ENCODE measurements around the gene MESP2. TPM values are rescaled to one million over a fixed set of nuclear protein-coding genes. Genes with fewer than 3 reads are reported as not detected.

The MESP2 gene
- polyA plus RNA-seq, 3 donors, result 0.67 TPM; not detected in 2

DNA sequence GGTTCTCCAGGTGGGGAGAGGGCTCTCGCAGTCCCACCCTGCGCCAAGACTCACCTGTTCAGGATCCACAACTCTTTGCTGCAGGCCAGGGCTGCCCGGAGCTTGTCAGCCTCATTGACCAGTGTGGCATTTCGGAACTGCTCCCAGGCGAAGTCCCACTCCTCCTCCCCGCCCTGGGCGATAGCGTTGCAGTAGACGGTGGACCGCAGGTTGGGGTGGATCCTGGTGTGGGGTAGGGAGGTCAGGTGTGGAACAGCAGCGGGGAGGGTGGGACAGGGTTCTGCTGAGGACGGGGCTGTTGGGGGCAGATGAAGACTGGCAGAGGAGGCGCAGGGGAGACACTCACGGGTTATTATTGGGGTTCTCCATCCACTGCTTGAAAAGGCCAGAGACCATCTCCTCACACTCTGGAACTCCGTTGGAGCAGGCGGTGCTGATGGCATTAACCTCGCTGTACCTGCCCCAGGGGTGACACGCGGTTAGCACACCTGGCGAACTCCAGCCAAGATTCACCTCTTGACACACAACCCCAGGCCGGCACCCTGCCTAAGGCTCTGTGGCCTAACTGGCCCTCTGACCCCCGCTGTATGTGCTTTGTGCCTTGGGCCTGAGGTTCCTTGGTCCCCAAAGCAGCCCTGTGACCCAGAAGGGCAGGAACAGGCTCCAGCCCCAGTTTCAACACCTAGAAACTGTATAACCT is 16.1 kb downstream of the MESP2 start:
- Histone ChIP-seq H3K4me3 (replicated peaks in 1 of 3; ENCODE audit: low read depth in 2 of 3, low read length in 3 of 3) (no peak overlapping the region), H2AFZ (ENCODE audit: insufficient read depth, low read depth, low read length, poor library complexity, severe bottlenecking) (no peak overlapping the region), H3K27ac (ENCODE audit: low read depth in 1 of 2, low read length in 2 of 2) (no peak overlapping the region), H4K20me1 (ENCODE audit: insufficient read depth, low read length) (peaks cover 85% of the 10 kb centered on the region), H3K9me3 (replicated peaks in 1 of 2; ENCODE audit: control insufficient read depth in 1 of 2, insufficient read depth in 1 of 2, low read length in 2 of 2) (peaks cover 0 to 6% of the 10 kb centered on the region in 2 donors), H3K79me2 (ENCODE audit: insufficient read depth, low read length) (no peaks in the 10 kb centered on the region), H3K4me2 (replicated peaks; ENCODE audit: extremely low read depth, low read length, poor library complexity, severe bottlenecking) (no peak overlapping the region), H3K9ac (ENCODE audit: insufficient read depth, low read length, poor library complexity, severe bottlenecking) (no peak overlapping the region), H3K36me3 (replicated peaks in 1 of 2; ENCODE audit: control insufficient read depth in 1 of 2, insufficient read depth in 2 of 2, low read length in 2 of 2) (peaks cover 71 to 99% of the 10 kb centered on the region in 2 donors), H3K4me1 (ENCODE audit: control insufficient read depth in 1 of 2, insufficient read depth in 2 of 2, low read length in 2 of 2) (no peaks in the 10 kb centered on the region), H3K27me3 (ENCODE audit: control insufficient read depth in 2 of 2, insufficient read depth in 2 of 2, low read length in 2 of 2) (no peaks in the 10 kb centered on the region)
- H3K36me3 Mint-ChIP-seq, result peaks cover 84 to 99% of the 10 kb centered on the region in 2 donors
- TF ChIP-seq, protein P1, sequence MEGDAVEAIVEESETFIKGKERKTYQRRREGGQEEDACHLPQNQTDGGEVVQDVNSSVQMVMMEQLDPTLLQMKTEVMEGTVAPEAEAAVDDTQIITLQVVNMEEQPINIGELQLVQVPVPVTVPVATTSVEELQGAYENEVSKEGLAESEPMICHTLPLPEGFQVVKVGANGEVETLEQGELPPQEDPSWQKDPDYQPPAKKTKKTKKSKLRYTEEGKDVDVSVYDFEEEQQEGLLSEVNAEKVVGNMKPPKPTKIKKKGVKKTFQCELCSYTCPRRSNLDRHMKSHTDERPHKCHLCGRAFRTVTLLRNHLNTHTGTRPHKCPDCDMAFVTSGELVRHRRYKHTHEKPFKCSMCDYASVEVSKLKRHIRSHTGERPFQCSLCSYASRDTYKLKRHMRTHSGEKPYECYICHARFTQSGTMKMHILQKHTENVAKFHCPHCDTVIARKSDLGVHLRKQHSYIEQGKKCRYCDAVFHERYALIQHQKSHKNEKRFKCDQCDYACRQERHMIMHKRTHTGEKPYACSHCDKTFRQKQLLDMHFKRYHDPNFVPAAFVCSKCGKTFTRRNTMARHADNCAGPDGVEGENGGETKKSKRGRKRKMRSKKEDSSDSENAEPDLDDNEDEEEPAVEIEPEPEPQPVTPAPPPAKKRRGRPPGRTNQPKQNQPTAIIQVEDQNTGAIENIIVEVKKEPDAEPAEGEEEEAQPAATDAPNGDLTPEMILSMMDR (IDR thresholded peaks at IDR 0.05), result no peak
- no peak overlapping the region for H3K4me3 Mint-ChIP-seq
- 94% methylated on average over 12 of the region's 22 CpGs for WGBS (ENCODE audit: insufficient coverage)
- no peak for DNase-seq
- peaks cover 2 to 20% (median 9%) of the 10 kb centered on the region in 7 donors for H3K9me3 Mint-ChIP-seq
- intact Hi-C loops (cut with micrococcal nuclease), result no loop called here
- no peak overlapping the region for H3K27ac Mint-ChIP-seq
- H3K4me1 Mint-ChIP-seq, result no peaks in the 10 kb centered on the region
- peaks cover 0 to 2% (median 1%) of the 10 kb centered on the region in 3 donors for H3K27me3 Mint-ChIP-seq (ENCODE audit: low read depth in 3 of 3)

DNA sequence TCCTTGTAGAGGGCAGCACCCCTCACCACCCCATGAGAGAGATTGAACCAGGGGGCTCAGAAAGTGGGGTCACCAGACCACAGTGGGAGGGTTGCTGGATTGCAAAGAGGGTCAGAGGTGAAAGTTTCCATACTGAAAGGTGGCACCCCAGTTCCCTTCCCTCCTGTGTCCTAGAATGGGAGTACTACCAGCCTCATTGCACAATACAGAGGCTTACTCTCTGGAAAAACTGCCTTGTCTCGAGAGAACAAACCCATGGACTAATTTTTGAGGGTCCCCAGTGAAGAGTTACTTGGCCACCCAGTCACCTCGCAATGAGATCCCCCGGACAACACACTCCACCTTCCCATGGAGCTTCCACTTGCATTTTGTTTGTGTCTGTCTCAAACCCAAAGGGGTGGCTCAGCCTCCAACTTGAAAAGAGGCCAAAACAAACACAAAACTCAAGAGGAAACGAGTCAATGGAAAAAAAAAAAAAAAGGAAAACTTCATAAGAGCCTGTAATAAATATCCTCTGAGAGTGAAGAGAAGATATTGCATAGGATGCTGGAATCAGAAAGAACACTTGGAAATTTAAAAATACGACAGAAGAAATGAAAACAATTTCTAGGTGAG is 18.6 kb downstream of the MESP2 start:
- intact Hi-C loops (cut with micrococcal nuclease), result no loop called here
- no peak overlapping the region for H3K4me3 Mint-ChIP-seq
- peaks cover 0 to 6% (median 1%) of the 10 kb centered on the region in 3 donors for H3K27me3 Mint-ChIP-seq (ENCODE audit: low read depth in 3 of 3)
- Histone ChIP-seq H2AFZ (ENCODE audit: insufficient read depth, low read depth, low read length, poor library complexity, severe bottlenecking) (no peak overlapping the region), H3K9ac (ENCODE audit: insufficient read depth, low read length, poor library complexity, severe bottlenecking) (no peak overlapping the region), H3K4me2 (replicated peaks; ENCODE audit: extremely low read depth, low read length, poor library complexity, severe bottlenecking) (no peak overlapping the region), H4K20me1 (ENCODE audit: insufficient read depth, low read length) (peaks cover 95% of the 10 kb centered on the region), H3K36me3 (replicated peaks in 1 of 2; ENCODE audit: control insufficient read depth in 1 of 2, insufficient read depth in 2 of 2, low read length in 2 of 2) (peaks cover 74 to 99% of the 10 kb centered on the region in 2 donors), H3K27ac (ENCODE audit: low read depth in 1 of 2, low read length in 2 of 2) (no peak overlapping the region), H3K9me3 (replicated peaks in 1 of 2; ENCODE audit: control insufficient read depth in 1 of 2, insufficient read depth in 1 of 2, low read length in 2 of 2) (no peaks in the 10 kb centered on the region), H3K4me1 (ENCODE audit: control insufficient read depth in 1 of 2, insufficient read depth in 2 of 2, low read length in 2 of 2) (no peaks in the 10 kb centered on the region), H3K27me3 (ENCODE audit: control insufficient read depth in 2 of 2, insufficient read depth in 2 of 2, low read length in 2 of 2) (no peaks in the 10 kb centered on the region), H3K4me3 (replicated peaks in 1 of 3; ENCODE audit: low read depth in 2 of 3, low read length in 3 of 3) (no peak overlapping the region), H3K79me2 (ENCODE audit: insufficient read depth, low read length) (no peaks in the 10 kb centered on the region)
- 63% methylated on average over 2 of the region's 5 CpGs for WGBS (ENCODE audit: insufficient coverage)
- H3K27ac Mint-ChIP-seq, result peak overlapping the region in 3 of 7 donors; percentile 1 to 59 (median 15)
- H3K9me3 Mint-ChIP-seq, result peaks cover 0 to 8% (median 0%) of the 10 kb centered on the region in 7 donors
- peaks cover 89 to 99% of the 10 kb centered on the region in 2 donors for H3K36me3 Mint-ChIP-seq
- H3K4me1 Mint-ChIP-seq, result peaks cover 3% of the 10 kb centered on the region
- TF ChIP-seq, protein P1 (IDR thresholded peaks at IDR 0.05), result no peak
- no peak for DNase-seq
